ENCODE results near the gene SLC39A11.
"Not testable (repeated sequence)": the region's sequence is repeated elsewhere in the genome, so short reads cannot be mapped to it uniquely, and the experiment has no call there.

The SLC39A11 gene

DNA sequence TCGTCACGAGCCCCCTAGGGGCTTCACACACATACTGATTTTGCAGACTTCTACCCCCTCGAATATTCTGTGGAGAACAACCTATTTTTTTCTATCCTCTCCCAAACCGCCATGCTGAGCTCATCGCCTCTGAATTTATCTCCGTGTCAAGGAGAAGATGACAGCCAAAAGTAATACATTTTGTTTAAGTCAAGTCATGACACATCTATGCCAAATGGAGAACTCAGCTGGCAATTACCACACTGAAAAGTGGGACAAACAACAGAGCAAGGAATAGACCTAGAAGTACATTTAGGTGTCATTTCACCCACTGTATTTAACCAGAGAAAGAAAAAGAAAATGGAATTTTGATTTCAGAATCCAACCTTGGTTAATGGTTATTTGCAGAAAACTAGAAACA, 260.2 kb downstream of the SLC39A11 start:
- DNase-seq (ENCODE audit: low read depth in 3 of 3): no peak

DNA sequence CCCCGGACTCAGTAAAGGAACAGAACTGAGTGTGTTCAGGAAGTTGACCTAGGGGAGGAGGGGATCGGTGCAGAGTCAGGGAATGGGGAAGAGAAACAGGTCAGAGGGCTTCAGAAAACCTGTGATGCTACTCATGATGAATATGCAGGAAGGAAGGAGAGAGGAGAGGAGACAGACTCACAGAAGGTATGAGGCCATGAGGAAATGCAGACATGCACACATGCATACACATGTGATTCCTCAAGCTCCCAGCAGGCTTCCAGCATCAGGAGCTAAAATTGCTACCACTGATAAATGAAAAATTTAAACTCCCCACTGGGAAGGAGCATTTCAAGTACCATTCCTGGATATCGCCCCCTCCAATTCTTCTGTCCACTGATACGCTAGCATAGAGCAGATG, 262.6 kb downstream of the SLC39A11 start:
- no peak for DNase-seq (ENCODE audit: low read depth in 3 of 3)

DNA sequence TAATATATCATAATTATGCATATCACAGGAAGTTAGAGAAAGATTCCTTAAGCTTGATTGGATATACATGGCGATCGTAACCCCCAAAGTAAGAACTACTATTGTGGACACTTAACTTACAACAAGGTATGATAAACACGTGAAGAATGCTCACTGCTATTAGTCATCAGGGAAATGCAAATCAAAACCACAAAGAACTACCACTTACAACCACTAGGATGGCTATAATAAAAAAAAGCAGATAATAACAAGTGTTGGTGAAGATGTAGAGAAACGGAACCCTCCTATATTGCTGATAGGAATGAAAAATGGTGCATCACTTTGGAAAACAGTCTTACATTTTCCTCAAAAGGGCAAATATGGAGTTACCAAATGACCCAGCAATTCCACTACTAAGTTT, 265.9 kb downstream of the SLC39A11 start:
- no peak for DNase-seq (ENCODE audit: low read depth in 3 of 3)

- DNase-seq (ENCODE audit: low read depth in 3 of 3): not testable (repeated sequence)
These were observed 266.4 kb downstream of the SLC39A11 start for GRCh38 chr17:72826059-72826458.

DNA sequence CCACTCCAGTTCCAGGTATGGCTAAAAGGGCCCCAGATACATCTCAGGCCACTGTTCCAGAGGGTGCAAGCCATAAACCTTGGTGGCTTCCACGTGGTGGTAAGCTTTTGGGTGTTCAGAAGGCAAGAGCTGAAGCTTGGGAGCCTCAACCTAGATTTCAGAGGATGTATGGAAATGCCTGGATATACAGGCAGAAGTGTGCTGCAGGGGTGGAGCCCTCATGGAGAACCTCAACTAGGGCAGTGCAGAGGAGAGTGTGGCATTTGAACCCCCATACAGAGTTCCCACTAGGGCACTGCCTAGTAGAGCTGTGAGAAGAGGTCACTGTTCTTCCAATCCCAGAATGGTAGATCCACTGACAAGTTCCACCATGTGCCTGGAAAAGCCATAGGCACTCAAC, 267.3 kb downstream of the SLC39A11 start:
- no peak for DNase-seq (ENCODE audit: low read depth in 3 of 3)

GRCh38 chr17:72824267-72824666, 268.2 kb downstream of the SLC39A11 start:
- not testable (repeated sequence) for DNase-seq (ENCODE audit: low read depth in 3 of 3)

GRCh38 chr17:72822358-72823023, 270.0 kb downstream of the SLC39A11 start:
- no peak for DNase-seq (ENCODE audit: low read depth in 3 of 3)

DNA sequence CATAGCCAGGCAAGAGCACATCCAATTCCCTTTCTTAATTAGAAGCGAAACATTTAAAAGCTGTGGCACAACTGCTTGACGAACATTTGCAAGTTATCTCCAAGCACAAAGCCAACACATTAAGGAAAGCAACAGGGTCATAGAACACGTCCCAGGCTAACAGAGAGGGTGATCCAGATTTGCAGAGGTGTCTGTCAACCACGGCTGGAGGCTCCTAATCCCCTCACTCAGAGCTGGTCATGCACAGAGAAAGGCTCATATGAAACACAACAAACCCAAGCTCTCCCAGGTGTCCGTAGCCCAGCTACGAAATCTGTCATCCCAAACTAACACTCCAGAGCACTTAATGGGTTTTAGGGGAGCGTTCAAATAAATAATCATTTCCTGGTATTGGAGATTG, 276.1 kb downstream of the SLC39A11 start:
- no peak for DNase-seq (ENCODE audit: low read depth in 3 of 3)

GRCh38 chr17:72813481-72813880, 279.0 kb downstream of the SLC39A11 start:
- no peak for DNase-seq (ENCODE audit: low read depth in 3 of 3)

GRCh38 chr17:72812823-72813222, 279.7 kb downstream of the SLC39A11 start:
- no peak for DNase-seq (ENCODE audit: low read depth in 3 of 3)

GRCh38 chr17:72811976-72812687, 280.4 kb downstream of the SLC39A11 start:
- no peak for DNase-seq (ENCODE audit: low read depth in 3 of 3)

DNA sequence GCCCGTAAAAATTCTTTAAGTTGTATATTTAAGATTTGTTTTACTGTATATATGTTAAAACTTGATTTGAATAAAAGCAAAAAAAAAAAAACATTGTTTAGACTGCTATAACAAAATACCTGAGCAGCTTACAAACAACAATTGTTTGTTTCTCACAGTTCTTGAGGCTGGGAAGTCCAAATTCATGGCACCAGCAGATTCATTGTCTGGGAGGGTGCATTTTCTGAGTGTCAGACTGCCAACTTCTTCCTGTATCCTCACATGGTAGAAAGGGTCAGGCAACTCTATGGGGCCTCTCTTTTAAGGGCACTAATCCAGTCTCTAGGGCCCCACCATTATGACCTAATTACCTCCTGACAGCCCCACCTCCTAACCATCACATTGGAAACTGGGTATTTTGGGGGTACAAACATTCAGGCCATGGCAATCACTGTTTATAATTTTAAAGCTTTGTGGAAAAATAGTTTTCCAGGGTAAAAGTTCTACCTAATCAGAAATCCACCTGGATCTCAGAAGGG, 281.4 kb downstream of the SLC39A11 start:
- no peak for DNase-seq (ENCODE audit: low read depth in 3 of 3)

DNA sequence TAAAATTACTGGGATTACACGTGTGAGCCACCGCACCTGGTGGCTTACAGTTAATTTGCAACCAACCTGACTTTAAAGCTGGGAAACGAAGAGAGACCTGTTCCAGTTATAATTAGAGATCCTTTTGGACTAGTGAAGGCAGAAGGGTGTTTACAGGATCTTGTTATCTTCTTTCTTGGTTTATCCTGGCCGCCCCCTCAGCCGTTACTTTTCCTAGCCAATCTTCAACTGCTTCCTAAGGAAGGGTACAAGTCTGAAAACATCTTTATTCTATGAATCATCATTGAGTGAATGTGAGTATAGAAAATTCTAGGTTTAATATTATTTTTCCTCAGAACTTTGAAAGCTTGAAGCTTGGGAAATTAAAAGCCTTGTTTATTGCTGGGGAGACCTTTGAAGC, 286.5 kb downstream of the SLC39A11 start:
- DNase-seq (ENCODE audit: low read depth in 3 of 3): no peak

DNA sequence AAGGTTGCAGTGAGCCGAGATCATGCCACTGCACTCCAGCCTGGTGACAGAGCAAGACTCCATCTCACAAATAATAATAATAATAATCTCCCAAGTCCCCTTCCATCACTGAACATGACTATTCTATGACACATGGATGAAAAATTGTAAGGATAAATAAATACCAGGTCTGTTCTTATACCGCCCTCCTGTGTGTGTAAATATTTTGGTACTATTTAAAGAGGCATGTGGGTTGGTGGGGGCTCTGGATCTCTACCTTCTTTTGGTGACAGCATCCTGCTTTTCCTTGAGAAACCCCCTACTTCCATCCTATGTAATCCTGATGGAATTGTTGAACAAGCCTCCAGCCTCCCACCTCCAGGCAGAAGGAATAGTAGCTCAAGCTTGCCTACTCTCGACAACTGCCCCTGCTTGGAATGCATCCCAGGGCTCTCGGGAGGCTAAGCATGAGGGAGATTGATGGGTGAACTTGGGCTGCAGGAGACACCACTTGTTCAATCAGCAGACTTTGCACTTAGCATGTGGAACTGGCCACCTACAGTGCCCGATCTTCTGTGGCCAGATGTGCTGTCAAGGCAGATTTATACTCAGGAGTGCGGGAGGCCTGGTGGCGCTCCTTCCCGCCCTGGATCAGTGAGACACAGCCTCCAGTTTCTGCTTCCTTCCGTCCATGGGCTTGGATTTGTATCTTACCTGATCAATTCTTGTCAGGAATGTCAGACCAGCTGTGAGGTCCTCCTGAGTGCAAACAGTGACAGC, 287.4 kb downstream of the SLC39A11 start:
- DNase-seq (ENCODE audit: low read depth in 3 of 3): no peak

- DNase-seq (ENCODE audit: low read depth in 3 of 3): no peak
These were observed 289.8 kb downstream of the SLC39A11 start for GRCh38 chr17:72802726-72803125.

DNA sequence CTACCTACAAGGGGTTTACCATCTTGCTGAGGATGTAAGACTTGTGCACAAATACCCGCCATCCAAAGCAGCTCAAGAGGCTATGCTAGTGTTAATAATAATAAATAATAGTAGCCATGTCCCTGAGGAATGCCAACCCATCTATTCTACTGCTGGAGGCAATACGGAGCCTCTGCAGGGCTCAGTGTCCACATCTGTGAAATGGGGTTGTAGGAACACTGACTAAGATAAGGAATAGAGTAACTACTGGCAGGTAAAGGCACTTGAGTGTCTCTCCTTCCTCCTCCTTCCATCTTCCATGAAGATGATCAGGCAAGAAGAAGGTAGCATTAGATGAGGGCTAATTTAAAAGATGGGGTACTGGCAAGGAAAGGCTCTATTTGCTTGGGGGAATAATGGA, 295.3 kb downstream of the SLC39A11 start:
- no peak for DNase-seq (ENCODE audit: low read depth in 3 of 3)

GRCh38 chr17:72795941-72796340, 296.5 kb downstream of the SLC39A11 start:
- DNase-seq (ENCODE audit: low read depth in 3 of 3): no peak

DNA sequence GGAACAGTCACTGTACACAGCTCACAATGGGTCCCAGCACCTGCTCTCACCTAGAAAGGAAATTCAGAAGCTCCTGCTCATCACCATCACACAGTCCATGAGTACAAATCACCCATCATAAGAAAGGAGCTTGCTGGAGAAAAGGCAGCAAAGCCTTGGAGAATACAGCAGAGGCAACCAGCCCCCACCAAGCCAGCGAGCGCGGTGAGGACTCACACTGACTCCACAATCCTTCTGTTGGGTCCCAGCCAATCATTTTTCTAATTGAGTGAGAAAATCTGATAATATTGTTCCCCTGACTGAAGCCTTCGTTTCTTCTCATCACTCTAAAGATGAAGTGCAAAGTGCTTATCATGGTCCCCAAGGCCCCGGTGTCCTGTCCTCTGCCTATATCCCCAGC, 298.3 kb downstream of the SLC39A11 start:
- no peak for DNase-seq (ENCODE audit: low read depth in 3 of 3)

DNA sequence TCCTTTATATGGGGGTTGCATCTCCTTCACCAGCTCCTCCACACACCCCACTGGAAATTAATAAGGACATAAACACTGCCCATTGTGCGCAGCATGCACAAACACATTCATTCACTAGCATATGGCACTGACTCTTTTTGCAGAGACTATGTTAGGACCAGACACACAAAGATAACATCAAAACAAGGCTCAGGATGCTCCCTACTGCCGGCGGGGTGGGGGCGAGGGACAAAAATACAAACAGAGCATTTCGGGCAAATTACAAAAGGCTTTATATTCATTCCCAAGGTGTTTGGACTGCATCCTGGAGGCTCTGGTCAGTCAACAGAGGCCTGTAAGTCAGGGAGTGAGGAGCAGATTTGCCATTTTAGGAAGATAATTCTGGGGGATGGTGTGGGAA, 299.7 kb downstream of the SLC39A11 start:
- no peak for DNase-seq (ENCODE audit: low read depth in 3 of 3)

DNA sequence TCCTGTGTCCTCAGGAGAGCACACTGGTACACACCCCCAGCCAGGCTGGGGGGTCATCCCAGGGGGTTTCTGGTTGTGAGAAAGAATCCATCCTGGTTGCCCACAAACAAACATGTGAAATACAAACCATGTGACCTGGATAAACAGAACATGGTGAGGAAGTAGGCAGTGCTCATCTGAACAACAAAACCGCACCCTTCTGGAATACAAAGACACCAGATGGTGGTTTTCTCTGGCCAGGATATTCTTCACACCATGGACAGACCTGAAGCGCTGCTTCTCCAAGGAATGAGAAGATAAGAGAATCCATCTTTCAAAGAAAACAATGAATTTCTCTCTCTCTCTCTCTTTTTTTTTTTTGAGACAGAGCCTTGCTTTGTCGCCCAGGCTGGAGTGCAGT, 302.3 kb downstream of the SLC39A11 start:
- DNase-seq (ENCODE audit: low read depth in 3 of 3): no peak

- DNase-seq (ENCODE audit: low read depth in 3 of 3): no peak
These were observed 302.8 kb downstream of the SLC39A11 start for GRCh38 chr17:72789711-72790110.

DNA sequence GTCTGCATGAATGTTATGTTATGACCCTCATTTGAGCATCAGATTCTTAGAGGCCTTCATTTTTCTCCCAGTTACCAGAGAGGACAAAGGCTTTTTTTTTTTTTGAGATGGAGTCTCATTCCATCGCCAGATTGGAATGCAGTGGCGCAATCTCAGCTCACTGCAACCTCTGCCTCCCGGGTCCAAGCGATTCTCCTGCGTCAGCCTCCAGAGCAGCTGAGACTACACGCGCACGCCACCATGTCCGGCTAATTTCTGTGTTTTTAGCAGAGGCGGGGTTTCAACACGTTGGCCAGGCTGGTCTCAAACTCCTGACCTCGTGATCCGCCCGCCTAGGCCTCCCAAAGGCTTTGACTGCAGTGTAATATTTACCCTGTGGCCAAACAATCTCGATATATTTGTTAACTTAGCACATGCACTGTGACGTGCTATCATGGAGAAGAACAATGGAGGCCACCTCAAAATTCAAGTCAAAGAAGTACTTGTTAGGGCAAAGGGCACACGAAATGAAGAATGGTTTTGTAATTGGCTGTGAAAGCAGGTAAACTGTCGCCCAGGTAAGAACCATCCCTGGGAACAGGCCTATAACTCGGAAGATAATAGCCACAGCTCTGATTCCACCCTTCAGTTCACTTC, 303.4 kb downstream of the SLC39A11 start:
- DNase-seq (ENCODE audit: low read depth in 3 of 3): no peak
